ENCODE measurements around the gene EEF2K.

EEF2K gene

DNA sequence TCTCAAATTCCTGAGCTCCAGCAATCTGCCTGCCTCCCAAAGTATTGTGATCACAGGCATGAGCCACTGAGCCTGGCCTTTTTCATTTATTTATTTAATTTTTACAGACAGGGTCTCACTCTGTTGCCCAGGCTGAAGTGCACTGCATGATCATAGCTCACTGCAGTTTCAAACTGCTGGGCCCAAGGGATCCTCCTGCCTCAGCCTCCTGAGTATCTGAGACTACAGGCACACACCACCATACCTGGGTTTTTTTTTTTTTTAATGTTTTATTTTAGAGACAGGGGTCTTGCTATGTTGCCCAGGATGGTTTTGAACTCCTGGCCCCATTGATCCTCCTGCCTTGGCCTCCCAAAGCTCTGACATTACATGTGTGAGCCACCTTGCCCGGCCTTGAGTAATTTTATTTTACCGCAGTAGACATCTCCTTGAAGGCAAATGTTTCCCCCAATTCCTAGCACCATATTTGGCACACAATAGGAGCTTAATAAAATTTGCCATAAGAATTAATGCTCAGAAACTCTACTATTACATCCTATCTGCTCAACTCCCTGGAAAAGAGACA, 1.9 kb upstream of the EEF2K start:
- peaks cover 29% of the 10 kb centered on the region for H3K4me1 ChIP-seq (ENCODE audit: control insufficient read depth, low read length)

DNA sequence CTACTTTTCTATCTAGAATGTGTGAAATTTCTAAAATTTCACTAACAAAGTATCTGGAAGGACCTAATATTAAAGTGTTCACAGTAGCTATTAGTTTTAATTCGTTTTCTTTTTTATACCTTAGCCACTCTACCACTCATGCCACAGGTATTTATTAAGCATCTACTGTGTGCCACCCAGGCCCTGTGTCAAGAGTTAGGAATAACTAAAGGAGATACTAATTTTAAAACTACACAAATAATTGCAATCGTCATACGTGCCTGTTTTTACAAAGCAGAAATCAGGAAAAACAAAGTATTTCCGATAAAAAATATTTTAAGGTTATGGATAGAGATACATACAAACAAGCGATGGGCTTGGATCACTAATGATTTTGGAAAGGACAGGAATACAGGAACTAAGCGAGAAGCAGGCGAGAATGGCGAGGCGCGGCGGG, 483 bp upstream of the EEF2K start:
- H4K20me1 ChIP-seq (ENCODE audit: control insufficient read depth, insufficient read depth, low read depth, low read length), result peaks cover 4% of the 10 kb centered on the region; the same call in 1 of the 2 replicates
- TF ChIP-seq EZH2phosphoT487 (IDR thresholded peaks at IDR 0.05; ENCODE audit: borderline replicate concordance, low read length), result no peak
- TF ChIP-seq, protein P1, sequence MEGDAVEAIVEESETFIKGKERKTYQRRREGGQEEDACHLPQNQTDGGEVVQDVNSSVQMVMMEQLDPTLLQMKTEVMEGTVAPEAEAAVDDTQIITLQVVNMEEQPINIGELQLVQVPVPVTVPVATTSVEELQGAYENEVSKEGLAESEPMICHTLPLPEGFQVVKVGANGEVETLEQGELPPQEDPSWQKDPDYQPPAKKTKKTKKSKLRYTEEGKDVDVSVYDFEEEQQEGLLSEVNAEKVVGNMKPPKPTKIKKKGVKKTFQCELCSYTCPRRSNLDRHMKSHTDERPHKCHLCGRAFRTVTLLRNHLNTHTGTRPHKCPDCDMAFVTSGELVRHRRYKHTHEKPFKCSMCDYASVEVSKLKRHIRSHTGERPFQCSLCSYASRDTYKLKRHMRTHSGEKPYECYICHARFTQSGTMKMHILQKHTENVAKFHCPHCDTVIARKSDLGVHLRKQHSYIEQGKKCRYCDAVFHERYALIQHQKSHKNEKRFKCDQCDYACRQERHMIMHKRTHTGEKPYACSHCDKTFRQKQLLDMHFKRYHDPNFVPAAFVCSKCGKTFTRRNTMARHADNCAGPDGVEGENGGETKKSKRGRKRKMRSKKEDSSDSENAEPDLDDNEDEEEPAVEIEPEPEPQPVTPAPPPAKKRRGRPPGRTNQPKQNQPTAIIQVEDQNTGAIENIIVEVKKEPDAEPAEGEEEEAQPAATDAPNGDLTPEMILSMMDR (IDR thresholded peaks at IDR 0.05; ENCODE audit: low read depth, low read length, poor library complexity, severe bottlenecking), result no peak
- H3K27ac ChIP-seq (ENCODE audit: low read depth, low read length), result no peak overlapping the region
- H3K36me3 ChIP-seq (ENCODE audit: control insufficient read depth, low read length), result peaks cover 7% of the 10 kb centered on the region; the same call in 1 of the 2 replicates
- H3K4me1 ChIP-seq (ENCODE audit: control insufficient read depth, low read length), result peaks cover 23% of the 10 kb centered on the region
- peak overlapping the region; percentile 99 for H3K4me3 ChIP-seq (ENCODE audit: low read length)
- peaks cover 1% of the 10 kb centered on the region; the same call in 1 of the 2 replicates for H3K9me3 ChIP-seq (ENCODE audit: control insufficient read depth, insufficient read depth, low read length)
- H3K4me2 ChIP-seq (ENCODE audit: low read length), result peak overlapping the region; percentile 89
- H3K9me2 ChIP-seq (replicated peaks; ENCODE audit: control insufficient read depth, low read length), result no peaks in the 10 kb centered on the region
- peaks cover 43% of the 10 kb centered on the region for H3K79me2 ChIP-seq (ENCODE audit: control insufficient read depth, low read length)
- H3K27me3 ChIP-seq (ENCODE audit: control insufficient read depth, low read length), result no peaks in the 10 kb centered on the region
- H3F3A ChIP-seq (ENCODE audit: control insufficient read depth, insufficient read depth), result peaks cover 9% of the 10 kb centered on the region

More for the DNA sequence above, 1.9 kb upstream of the EEF2K start:
- Histone ChIP-seq H3K79me2 (ENCODE audit: control insufficient read depth, low read length) (peaks cover 28% of the 10 kb centered on the region), H3F3A (ENCODE audit: control insufficient read depth, insufficient read depth) (peaks cover 9% of the 10 kb centered on the region), H3K4me2 (ENCODE audit: low read length) (no peak overlapping the region), H3K9me3 (ENCODE audit: control insufficient read depth, insufficient read depth, low read length) (no peaks in the 10 kb centered on the region), H3K27ac (ENCODE audit: low read depth, low read length) (no peak overlapping the region), H3K4me3 (ENCODE audit: low read length) (no peak overlapping the region), H3K9me2 (replicated peaks; ENCODE audit: control insufficient read depth, low read length) (no peaks in the 10 kb centered on the region), H3K36me3 (ENCODE audit: control insufficient read depth, low read length) (peaks cover 4% of the 10 kb centered on the region; the same call in 1 of the 2 replicates), H4K20me1 (ENCODE audit: control insufficient read depth, insufficient read depth, low read depth, low read length) (peaks cover 4% of the 10 kb centered on the region; the same call in 1 of the 2 replicates), H3K27me3 (ENCODE audit: control insufficient read depth, low read length) (no peaks in the 10 kb centered on the region)
- TF ChIP-seq, protein P1 (IDR thresholded peaks at IDR 0.05; ENCODE audit: low read depth, low read length, poor library complexity, severe bottlenecking), result no peak
- TF ChIP-seq EZH2phosphoT487 (IDR thresholded peaks at IDR 0.05; ENCODE audit: borderline replicate concordance, low read length), result no peak

DNA sequence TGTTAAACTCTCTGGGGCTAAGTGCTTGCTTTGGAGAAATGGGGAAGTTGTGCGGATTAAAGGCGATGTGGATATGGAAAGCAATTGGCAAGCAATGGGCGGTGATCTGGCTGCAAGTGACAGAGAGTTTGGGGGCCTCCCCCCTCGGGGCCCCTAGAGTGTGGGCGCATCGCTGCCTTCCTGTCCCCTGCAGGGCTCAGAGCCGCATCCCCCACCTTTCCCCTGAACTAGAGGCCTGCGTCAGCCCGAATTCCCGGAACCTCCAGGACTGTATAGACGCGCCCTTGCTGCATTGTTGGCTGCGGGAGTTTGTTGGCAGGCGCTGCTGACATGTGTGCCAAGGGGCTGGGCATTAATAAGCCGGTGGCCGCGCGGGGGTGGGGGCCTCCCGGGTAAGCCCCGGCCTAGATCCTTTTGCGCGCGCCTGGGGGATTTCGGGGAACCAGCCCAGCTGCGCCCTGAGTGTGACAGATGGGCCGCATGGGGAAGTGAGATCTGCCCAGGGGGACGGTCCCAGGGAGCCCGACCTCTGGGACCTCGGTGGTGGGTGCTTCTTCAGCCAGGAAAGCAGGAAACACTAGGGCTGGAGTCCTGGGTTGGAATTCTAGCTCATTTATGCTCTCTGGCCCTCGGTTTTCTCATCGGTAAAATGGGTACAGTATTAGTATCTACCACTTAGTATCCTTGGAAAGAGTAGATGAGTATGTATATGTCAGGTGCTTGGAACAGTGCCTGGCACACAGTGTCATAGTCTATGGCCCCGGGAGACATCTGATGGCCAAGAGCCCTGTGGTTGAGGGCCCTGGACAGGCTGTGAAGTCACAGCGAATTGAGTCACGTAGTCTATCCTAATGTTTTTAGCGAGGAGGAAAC, 1.0 kb downstream of the EEF2K start:
- Histone ChIP-seq H3K9me3 (ENCODE audit: control insufficient read depth, insufficient read depth, low read length) (peaks cover 2% of the 10 kb centered on the region; the same call in 1 of the 2 replicates), H3K4me2 (ENCODE audit: low read length) (peak overlapping the region; percentile 89), H4K20me1 (ENCODE audit: control insufficient read depth, insufficient read depth, low read depth, low read length) (peaks cover 4% of the 10 kb centered on the region; the same call in 1 of the 2 replicates), H3K79me2 (ENCODE audit: control insufficient read depth, low read length) (peaks cover 47% of the 10 kb centered on the region), H3K27me3 (ENCODE audit: control insufficient read depth, low read length) (no peaks in the 10 kb centered on the region), H3K9me2 (replicated peaks; ENCODE audit: control insufficient read depth, low read length) (no peaks in the 10 kb centered on the region), H3K4me1 (ENCODE audit: control insufficient read depth, low read length) (peaks cover 23% of the 10 kb centered on the region), H3K27ac (ENCODE audit: low read depth, low read length) (peak overlapping the region; percentile 5; the same call in 1 of the 2 replicates), H3K36me3 (ENCODE audit: control insufficient read depth, low read length) (peaks cover 7% of the 10 kb centered on the region; the same call in 1 of the 2 replicates), H3F3A (ENCODE audit: control insufficient read depth, insufficient read depth) (peaks cover 9% of the 10 kb centered on the region), H3K4me3 (ENCODE audit: low read length) (peak overlapping the region; percentile 99)
- TF ChIP-seq EZH2phosphoT487 (IDR thresholded peaks at IDR 0.05; ENCODE audit: borderline replicate concordance, low read length), result no peak
- TF ChIP-seq, protein P1 (IDR thresholded peaks at IDR 0.05; ENCODE audit: low read depth, low read length, poor library complexity, severe bottlenecking), result no peak

Data from DOHH2 (cell line).